ENCODE data around the gene C1orf226.

C1orf226 gene

DNA sequence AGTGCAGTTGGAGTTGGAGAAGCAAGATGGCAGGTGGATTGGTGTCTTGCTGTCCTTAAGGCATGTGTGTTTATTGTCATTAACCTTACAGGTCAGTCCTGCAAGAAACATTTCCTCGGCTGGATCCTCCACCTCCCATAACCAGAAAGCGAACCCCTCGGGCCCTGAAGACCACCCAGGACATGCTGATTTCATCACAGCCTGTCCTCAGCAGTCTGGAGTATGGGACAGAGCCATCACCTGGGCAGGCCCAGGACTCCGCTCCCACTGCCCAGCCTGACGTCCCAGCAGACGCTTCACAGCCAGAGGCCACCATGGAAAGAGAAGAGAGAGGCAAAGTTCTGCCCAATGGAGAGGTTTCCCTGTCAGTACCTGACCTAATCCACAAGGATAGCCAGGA is 1.6 kb downstream of the C1orf226 start:
- TF ChIP-seq, protein P1, sequence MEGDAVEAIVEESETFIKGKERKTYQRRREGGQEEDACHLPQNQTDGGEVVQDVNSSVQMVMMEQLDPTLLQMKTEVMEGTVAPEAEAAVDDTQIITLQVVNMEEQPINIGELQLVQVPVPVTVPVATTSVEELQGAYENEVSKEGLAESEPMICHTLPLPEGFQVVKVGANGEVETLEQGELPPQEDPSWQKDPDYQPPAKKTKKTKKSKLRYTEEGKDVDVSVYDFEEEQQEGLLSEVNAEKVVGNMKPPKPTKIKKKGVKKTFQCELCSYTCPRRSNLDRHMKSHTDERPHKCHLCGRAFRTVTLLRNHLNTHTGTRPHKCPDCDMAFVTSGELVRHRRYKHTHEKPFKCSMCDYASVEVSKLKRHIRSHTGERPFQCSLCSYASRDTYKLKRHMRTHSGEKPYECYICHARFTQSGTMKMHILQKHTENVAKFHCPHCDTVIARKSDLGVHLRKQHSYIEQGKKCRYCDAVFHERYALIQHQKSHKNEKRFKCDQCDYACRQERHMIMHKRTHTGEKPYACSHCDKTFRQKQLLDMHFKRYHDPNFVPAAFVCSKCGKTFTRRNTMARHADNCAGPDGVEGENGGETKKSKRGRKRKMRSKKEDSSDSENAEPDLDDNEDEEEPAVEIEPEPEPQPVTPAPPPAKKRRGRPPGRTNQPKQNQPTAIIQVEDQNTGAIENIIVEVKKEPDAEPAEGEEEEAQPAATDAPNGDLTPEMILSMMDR (IDR thresholded peaks at IDR 0.05; ENCODE audit: insufficient read depth, low read depth, low read length, missing control alignments), result no peak
- DNase-seq (ENCODE audit: low read depth), result no peak
- no peak overlapping the region for H3K4me3 ChIP-seq (ENCODE audit: low read length)

DNA sequence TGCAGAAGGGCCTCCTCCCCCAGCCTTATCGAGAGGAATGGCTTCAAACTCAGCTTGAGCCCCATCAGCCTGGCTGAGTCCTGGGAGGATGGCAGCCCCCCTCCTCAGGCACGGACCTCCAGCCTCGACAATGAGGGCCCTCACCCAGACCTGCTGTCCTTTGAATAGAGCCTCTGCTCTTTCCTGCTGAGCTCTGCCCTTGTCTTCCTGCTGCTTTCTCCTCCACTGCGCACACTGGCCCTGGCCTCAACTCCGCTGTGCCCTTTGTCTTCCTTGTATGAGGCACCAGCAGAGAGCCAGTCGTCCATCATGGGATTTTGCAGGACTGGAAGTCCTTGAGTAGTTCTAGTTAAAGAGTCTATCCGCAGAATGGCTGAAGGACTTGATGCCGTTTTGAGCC is 2.0 kb downstream of the C1orf226 start:
- no peak overlapping the region for H3K4me3 ChIP-seq (ENCODE audit: low read length)
- no peak for DNase-seq (ENCODE audit: low read depth)
- TF ChIP-seq, protein P1 (IDR thresholded peaks at IDR 0.05; ENCODE audit: insufficient read depth, low read depth, low read length, missing control alignments), result no peak

DNA sequence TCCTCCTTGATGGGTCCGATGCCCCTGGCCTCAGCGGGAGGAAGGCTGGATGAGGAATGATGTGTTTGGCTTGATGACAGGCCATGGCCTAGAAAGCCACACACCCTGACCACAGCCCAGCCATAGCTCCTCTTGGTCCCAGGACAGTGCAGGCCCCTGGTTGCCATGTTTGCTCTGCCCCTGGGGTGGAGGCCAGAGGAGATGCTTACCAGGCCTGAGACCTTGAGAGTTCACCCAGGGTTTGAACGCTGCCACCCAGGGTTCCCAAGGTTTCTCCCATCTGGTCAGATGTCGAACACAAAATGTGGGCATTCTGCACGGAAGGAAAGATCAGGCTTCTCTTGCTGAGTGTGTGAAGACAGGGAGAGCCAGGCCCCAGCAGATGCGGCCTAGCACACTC is 2.6 kb downstream of the C1orf226 start:
- TF ChIP-seq, protein P1 (IDR thresholded peaks at IDR 0.05; ENCODE audit: insufficient read depth, low read depth, low read length, missing control alignments), result no peak
- no peak overlapping the region for H3K4me3 ChIP-seq (ENCODE audit: low read length)
- no peak for DNase-seq (ENCODE audit: low read depth)

DNA sequence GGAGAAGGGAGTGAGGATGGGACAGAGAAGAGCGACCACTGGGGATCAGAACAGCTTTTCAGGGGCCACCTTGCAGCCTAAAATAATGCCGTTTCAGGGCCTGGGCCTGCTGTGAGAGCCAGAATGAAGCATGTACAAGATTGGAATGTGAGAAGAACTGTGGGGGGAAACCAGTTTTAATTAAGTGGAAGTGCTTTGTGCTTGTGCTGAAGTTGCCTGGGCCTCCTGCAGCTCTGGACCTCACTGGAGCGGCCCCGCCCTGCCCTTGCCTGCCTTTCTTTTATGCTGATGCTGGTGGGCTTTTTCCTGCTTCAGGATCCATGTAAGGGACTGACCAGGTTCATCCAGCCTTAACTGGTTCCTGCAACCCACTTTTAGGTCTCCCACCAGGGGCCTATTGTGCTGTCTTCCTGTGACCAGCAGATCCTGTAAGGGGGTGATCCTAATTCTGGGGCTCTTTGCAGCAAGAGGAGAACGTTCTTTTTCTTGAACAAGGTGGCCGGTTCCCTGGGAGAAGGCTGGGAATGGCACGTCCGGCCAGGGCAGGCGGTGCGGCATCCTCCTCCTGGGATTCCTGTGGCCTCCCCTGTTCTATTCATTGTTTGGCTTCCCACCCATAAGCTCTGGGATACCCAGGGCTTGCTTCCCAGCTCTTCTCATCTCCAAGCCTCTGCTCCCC is 3.2 kb downstream of the C1orf226 start:
- DNase-seq (ENCODE audit: low read depth), result no peak
- TF ChIP-seq, protein P1 (IDR thresholded peaks at IDR 0.05; ENCODE audit: insufficient read depth, low read depth, low read length, missing control alignments), result no peak
- no peak overlapping the region for H3K4me3 ChIP-seq (ENCODE audit: low read length)

DNA sequence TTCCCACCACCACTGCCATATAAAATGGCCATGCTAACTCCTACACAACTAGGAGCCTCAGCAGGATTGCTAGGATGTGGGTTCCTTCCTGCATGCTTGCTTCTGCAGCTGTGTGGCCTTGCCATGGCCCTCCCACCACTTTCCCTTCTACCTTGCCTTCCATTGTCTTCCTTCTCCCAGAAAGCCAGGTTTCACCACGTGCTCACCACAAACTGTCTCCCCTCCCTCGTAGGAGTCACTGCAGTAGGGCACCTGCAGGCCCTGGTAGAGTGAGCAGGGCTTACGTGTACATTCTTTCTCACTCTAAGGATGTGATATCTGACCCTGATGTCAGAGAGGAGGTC is 3.7 kb downstream of the C1orf226 start:
- H3K4me3 ChIP-seq (ENCODE audit: low read length), result no peak overlapping the region
- TF ChIP-seq, protein P1 (IDR thresholded peaks at IDR 0.05; ENCODE audit: insufficient read depth, low read depth, low read length, missing control alignments), result no peak
- no peak for DNase-seq (ENCODE audit: low read depth)

DNA sequence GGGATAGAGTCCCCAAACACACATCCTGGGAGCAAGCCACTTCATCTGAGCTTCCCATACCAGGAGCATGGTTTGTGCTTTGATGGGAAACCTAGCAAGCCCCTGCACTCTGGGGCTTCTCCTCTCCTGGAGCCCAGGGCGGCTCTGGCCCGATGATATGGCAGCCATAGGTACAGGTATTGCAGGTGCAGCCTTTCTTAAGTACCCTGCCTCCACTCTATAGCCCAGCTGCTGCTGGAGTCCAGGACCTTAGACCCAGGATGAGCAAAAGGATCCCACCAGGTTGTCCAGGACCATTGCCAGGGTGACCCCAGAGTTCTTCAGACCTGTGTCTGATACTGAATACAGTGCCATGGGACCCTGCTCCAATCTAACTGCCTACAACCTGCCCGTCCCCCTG is 4.2 kb downstream of the C1orf226 start:
- H3K4me3 ChIP-seq (ENCODE audit: low read length), result no peak overlapping the region
- DNase-seq (ENCODE audit: low read depth), result no peak
- TF ChIP-seq, protein P1 (IDR thresholded peaks at IDR 0.05; ENCODE audit: insufficient read depth, low read depth, low read length, missing control alignments), result no peak

Measured in epithelial cell of esophagus (primary cell).